GM19240 (cell line): ENCODE results near the gene RARA.
"Not testable (repeated sequence)": the region's sequence is repeated elsewhere in the genome, so short reads cannot be mapped to it uniquely, and the experiment has no call there.

Experiments used
- DNase-seq: peaks from one replicate; pipeline ENCODE4 v3.0.0; 2011; ENCODE audit warnings: low spot score; ENCODE audit not compliant: insufficient read length

RARA gene

DNA sequence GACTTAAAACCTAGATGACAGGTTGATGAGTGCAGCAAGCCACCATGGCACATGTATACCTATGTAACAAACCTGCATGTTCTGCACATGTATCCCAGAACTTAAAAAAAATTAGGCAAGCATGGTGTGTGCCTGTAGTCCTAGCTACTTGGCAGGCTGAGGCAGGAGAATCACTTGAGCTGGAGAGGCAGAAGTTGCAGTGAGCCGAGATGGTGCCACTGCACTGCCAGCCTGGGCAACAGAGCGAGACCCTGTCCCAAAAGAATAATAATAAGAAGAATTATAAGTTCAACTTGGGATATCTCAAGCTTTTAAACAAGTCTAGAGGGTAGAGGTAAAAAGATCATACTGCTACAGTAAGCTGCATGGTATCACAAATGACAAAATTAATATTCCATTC lies 11.5 kb upstream of the RARA start:
- DNase-seq = no peak

DNA sequence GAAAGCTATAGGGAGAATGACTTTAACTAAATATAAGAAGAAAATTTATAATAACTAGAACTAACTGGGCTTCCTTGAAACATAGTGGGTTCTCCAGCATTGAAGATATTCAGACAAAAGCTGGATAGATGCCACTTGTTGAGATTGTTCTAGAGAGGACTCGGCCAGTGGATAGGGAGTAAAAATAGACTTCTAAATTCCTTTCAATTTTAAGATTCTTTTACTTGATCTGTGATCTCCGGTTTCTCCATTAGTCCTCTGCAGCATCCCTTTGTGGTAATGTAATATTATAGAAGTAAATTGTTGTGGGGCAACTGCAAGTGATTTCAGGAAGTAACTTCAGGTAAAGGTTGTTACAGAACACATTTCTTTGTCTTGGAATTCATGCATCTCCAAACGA lies 10.3 kb upstream of the RARA start:
- no peak for DNase-seq

DNA sequence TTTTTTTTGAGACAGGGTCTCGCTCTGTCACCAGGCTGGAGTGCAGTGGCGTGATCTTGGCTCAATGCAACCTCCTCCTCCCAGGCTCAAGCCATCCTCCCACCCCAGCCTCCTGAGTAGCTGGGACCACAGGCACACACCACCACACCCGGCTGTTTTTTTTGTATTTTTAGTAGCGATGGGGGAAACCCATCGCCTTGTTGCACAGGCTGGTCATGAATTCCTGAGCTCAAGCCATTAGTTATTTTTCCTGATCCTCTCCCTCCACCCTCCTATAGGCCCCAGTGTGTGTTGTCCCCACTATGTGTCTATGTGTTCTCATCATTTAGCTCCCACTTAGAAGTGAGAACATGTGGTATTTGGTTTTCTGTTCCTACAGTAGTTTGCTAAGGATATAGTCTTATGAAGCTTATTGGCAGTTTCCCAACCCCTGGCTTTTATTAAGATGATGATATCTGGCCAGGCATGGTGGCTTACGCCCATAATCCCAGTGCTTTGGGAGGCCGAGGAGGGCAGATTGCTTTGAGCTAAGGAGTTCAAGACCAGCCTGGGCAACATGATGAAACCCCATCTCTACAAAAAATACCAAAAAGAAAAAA lies 9.7 kb upstream of the RARA start:
- not testable (repeated sequence) for DNase-seq

DNA sequence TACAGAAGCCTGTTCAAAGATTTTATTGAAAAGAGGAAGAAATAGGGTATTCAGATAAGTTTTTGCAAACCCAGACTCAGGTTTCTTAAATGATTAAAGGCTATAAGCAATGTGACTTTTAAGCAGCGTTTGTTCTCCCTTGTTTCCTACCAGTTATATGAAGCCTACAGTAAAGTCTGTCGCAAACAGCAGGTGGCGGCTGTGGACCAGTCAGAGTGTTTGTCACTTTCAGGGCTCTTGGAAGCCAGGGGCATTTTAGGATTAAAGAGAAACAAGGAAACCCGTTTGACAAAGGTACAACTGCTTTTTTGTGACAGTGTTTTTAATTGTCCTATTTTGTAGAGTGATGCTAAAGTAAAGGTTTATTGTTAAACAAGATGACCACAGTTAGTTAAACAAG lies 7.7 kb upstream of the RARA start:
- DNase-seq = no peak

- no peak for DNase-seq
Observed at GRCh38 chr17:40303009-40303657, 5.8 kb upstream of the RARA start.

DNA sequence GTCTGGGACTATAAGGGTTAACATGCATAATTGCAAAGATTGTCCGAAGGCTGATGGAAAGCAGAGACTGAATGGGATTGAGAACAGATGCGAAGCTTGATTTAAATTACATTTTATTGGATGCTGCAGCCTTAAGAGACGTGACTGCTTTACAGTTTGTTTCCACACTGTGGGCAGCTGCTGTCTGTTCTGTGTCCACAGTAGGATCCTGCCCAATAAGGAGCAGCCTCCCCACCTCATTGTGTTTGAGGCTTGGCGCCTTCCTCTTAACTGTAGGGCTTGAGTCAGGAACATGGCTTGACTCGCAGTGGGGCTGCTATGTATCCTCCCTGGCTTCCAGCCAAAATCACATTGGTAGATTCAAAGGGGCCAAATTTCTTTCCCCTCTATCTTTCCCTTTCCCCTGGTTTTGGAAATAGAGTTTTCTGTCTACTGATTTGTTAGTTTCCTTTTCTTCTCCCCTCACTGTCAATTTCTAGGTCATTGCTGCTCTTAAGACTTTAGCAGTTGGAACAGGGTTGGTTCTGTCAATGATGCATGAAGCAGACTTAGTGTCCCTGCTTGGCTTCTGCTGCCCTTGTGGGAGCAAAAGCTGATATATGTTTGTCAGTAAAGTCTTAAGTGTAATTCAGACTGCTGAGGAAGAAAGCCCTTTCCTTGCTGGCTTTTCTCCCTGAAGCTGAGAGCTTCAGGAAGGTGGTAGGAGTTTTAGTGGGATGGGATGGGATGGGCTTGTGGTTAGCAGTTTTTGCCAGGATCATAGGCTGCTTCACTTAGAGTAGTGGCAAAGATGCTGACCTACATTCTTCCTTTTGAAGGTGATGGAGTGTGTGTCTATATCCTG lies 5.0 kb upstream of the RARA start:
- DNase-seq = no peak

- not testable (repeated sequence) for DNase-seq
Observed at GRCh38 chr17:40304552-40304863, 4.5 kb upstream of the RARA start.

- DNase-seq = not testable (repeated sequence)
Observed at GRCh38 chr17:40304866-40305265, 4.1 kb upstream of the RARA start.

DNA sequence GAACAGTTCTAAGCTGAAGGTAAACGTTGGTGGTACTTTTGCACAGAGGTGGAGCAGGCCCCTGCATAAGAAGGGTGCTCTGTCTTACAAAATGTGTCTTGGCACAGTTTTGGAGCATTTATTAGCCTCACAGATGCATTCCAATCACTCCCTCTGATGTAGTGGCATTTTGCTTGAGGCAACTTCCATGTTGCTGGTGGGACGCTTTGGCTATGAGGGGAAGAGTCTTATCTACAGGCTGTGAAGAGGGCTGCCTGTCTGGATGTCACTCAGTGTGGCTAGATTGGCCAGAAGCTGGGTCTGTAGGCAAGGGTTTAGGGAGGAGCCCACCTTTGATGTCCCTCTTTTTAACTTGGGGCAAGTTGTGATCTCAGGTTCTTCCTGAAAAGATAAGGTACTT lies 2.6 kb upstream of the RARA start:
- DNase-seq = no peak

- no peak for DNase-seq
Observed at GRCh38 chr17:40307001-40307730, 1.8 kb upstream of the RARA start.

GRCh38 chr17:40307740-40308239 lies 1.2 kb upstream of the RARA start:
- no peak for DNase-seq

- no peak for DNase-seq
Observed at GRCh38 chr17:40309949-40310510, 1.1 kb downstream of the RARA start.

DNA sequence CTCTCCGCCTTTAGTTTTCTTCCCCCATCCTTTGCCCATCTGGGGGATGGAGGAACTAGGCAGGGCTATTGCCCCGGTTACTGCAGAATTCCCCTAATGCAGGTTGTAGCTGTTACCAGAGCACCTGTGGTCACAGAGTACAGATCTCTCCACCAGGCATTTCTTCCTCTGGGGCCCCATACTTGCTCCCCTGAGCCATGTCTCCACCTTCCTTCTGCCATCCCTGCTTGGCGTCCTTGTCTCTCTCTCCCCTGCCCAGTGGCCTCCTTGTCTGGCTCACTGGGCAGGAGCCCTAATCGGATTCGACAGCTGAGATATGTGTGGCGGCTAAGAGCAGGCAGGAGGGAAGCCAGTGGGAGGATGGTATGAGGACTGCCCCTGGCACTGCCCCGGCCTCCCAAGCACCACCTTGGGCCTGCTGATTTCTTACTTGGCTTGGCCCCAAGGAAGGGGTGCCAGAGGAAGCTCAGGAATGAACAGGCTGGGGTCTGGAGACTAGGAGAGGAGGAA lies 2.0 kb downstream of the RARA start:
- no peak for DNase-seq

DNA sequence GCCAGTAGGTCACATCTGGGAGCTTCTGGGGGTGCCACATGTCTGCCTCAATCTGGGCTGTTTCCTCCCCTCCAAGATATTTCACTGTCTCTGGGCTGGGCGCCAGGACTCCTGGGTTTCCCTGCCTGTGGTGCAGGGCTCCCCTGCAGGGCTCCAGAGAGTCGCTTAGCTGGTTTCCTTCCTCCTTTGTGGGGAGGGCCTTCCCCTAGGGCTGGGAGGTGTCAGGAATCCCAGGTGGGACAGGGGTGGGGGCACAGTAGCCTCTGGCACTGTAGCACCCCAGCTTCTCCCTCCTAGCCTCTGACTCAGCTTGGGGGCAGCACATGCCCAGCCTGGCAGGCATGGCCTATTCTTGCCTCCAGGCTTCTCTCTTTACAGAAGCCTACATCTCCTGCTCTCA lies 2.6 kb downstream of the RARA start:
- DNase-seq = no peak

- no peak for DNase-seq
Observed at GRCh38 chr17:40312131-40312731, 3.3 kb downstream of the RARA start.

DNA sequence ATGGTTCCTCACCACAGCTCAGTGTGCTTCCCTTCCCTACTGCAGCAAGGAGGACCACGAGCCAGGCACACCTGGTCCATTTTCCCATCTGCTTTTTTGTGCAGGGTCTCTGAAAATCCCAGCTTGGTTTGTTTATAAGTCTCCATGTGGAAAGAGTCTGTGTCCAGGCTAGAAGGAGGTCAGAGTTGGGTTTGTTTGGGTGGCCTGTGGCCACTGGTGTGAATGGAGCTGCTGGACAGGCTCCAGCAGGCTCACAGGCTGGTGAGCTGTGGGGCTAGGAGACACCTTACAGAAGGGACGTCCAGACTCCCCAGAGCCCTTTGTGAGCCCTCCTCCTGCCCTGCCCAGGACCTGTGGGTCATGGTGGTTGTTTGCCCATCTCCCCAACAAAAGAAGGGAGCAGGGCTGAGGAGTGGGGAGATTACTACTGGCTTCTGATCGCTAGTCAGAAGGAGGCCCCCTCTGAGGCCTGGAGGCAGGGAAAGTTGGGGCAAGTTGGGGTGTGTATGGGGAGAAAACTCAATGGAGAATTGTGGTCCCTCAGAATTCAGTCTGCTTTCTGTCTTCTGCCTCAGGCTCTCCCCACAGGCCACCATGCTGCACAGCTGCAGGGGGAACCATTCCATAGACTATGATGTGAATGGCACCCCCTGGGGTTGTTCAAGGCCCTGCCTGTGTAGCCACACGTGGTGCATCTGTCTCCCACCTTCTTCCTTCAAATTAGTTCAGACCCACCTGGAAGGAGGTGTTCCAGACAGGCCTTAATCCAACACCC lies 4.1 kb downstream of the RARA start:
- no peak for DNase-seq

- DNase-seq = no peak
Observed at GRCh38 chr17:40313668-40314583, 4.9 kb downstream of the RARA start.

DNA sequence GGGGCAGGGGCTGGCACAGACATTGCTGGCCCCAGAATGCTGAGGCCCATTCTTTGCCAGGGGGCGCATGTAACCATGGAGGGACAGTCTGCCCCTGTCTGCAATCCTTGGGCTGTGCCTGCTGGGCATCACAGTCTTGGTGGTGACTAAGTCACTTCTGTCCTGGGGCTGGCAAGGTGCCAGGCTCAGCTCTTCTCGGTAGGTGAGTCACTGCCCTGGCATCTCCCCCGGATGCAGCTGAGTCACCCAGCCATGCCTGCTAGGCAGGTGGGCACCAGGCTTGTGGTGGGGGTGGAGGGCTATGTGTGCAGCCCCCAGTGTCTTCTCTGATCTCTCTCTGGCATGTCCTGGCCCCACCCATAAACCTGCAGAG lies 5.6 kb downstream of the RARA start:
- no peak for DNase-seq

- DNase-seq = no peak
Observed at GRCh38 chr17:40315206-40315605, 6.2 kb downstream of the RARA start.
